DND-41 (cell line): ENCODE results near the gene TWF2.

Experiments
- ATAC-seq: fragments of 200-7000 bp; cut with Tn5 transposase; 3 replicates; pipeline ENCODE4 v1.9.1; 2021; ENCODE audit warnings: low read depth; ENCODE audit not compliant: insufficient read depth
- DNase-seq: peaks from one replicate; pipeline ENCODE4 v3.0.0-alpha.2; 2020
- H2AFZ ChIP-seq: 2 replicates; pipeline ENCODE4 v1.6.0; 2012; ENCODE audit warnings: low read depth, low read length
- H3K27ac ChIP-seq: 2 replicates; pipeline ENCODE4 v1.5.1; 2012; ENCODE audit warnings: low read length, inconsistent platforms
- H3K27me3 ChIP-seq: fragments of 200-600 bp; sonication (generic); 2 replicates; pipeline ENCODE4 v1.6.0; 2012; ENCODE audit warnings: low read length, mild to moderate bottlenecking, inconsistent platforms; ENCODE audit not compliant: insufficient read depth, poor library complexity
- H3K36me3 ChIP-seq: 2 replicates; pipeline ENCODE4 v1.5.1; 2012; ENCODE audit warnings: low read length, inconsistent platforms; ENCODE audit not compliant: insufficient read depth
- H3K4me1 ChIP-seq: 2 replicates; pipeline ENCODE4 v1.5.1; 2012; ENCODE audit warnings: mild to moderate bottlenecking, low read length; ENCODE audit not compliant: insufficient read depth
- H3K4me2 ChIP-seq: 2 replicates; pipeline ENCODE4 v1.6.0; 2012; ENCODE audit warnings: mild to moderate bottlenecking, moderate library complexity, low read length, inconsistent platforms; ENCODE audit not compliant: insufficient read depth
- H3K4me3 ChIP-seq, 2 experiments: fragments of 200-600 bp in 1 of 2; shearing (Covaris generic) in 1 of 2; 2 replicates each; pipeline ENCODE4 v1.5.1; 2012 to 2016; ENCODE audit warnings: inconsistent platforms in 2 of 2, low read length in 2 of 2, mild to moderate bottlenecking in 2 of 2, low read depth in 1 of 2, moderate library complexity in 1 of 2
- H3K79me2 ChIP-seq: 2 replicates; pipeline ENCODE4 v1.6.0; 2012; ENCODE audit warnings: low read length, inconsistent platforms; ENCODE audit not compliant: insufficient read depth
- H3K9ac ChIP-seq: 2 replicates; pipeline ENCODE4 v1.6.0; 2012; ENCODE audit warnings: low read depth, mild to moderate bottlenecking, inconsistent platforms, low read length, moderate library complexity
- H3K9me3 ChIP-seq: 2 replicates; pipeline ENCODE4 v1.5.1; 2012; ENCODE audit warnings: low read length, moderate library complexity, mild to moderate bottlenecking, inconsistent platforms; ENCODE audit not compliant: insufficient read depth, severe bottlenecking
- H4K20me1 ChIP-seq: 2 replicates; pipeline ENCODE4 v1.6.0; 2012; ENCODE audit warnings: low read length; ENCODE audit not compliant: insufficient read depth
- EZH2 ChIP-seq: IDR thresholded peaks from 3 replicates; pipeline ENCODE4 v1.6.1; 2012; ENCODE audit warnings: borderline replicate concordance, low read depth, mild to moderate bottlenecking, moderate library complexity, low read length, inconsistent platforms; ENCODE audit not compliant: severe bottlenecking
- TF ChIP-seq, protein P1 (sequence below): IDR thresholded peaks from 2 replicates; pipeline ENCODE4 v1.5.1; 2012; ENCODE audit warnings: borderline replicate concordance, low read length, moderate library complexity, mild to moderate bottlenecking; ENCODE audit not compliant: poor library complexity, severe bottlenecking; ENCODE audit errors: extremely low read depth

TWF2 gene

DNA sequence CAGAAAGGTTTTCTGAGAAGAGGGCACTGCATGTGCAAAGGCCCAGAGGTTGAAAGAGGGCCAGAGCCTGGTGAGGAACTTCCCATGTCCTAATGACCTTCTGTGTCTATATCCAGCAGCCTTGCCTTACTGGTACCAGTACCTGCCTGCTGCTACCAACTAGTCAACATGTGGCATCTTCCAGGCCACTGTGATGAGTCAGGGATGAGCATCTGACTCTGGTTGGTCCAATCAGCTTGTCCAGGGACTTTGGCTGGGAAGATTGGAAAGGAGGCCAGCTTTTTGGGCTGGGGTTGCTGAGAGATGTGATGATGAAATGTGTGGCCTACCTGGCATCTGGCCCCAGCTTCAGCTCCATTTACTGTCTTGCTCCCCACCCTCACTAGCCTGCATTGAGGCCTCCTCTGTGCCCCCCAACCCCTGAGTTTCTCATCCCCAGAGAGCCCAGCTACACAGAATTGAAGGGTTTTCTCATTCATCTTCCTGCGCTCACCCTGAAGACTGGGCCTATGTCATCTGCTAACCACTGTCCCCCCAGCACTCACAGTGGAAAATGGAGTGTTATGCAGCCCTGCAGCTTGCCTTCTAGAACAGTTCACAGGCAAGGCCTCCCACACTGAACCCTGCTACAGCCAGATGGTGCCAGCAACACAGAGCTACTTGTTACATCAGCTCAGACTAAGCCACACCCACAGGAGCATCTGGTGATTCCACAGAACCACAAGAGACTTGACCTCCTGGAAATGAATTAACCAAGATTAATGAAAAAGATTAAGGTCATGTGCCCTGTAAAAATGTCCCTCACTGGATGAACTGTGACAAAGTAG is 1.3 kb upstream of the TWF2 start:
- no peak overlapping the region for H2AFZ ChIP-seq
- no peak for TF ChIP-seq EZH2
- TF ChIP-seq, protein P1, sequence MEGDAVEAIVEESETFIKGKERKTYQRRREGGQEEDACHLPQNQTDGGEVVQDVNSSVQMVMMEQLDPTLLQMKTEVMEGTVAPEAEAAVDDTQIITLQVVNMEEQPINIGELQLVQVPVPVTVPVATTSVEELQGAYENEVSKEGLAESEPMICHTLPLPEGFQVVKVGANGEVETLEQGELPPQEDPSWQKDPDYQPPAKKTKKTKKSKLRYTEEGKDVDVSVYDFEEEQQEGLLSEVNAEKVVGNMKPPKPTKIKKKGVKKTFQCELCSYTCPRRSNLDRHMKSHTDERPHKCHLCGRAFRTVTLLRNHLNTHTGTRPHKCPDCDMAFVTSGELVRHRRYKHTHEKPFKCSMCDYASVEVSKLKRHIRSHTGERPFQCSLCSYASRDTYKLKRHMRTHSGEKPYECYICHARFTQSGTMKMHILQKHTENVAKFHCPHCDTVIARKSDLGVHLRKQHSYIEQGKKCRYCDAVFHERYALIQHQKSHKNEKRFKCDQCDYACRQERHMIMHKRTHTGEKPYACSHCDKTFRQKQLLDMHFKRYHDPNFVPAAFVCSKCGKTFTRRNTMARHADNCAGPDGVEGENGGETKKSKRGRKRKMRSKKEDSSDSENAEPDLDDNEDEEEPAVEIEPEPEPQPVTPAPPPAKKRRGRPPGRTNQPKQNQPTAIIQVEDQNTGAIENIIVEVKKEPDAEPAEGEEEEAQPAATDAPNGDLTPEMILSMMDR = peak; percentile 37
- peak; percentile 58 for ATAC-seq
- H3K27me3 ChIP-seq = no peaks in the 10 kb centered on the region
- peaks cover 46% of the 10 kb centered on the region for H3K79me2 ChIP-seq
- H3K27ac ChIP-seq = peak overlapping the region; percentile 86
- peaks cover 6% of the 10 kb centered on the region for H3K36me3 ChIP-seq
- H3K9ac ChIP-seq = peak overlapping the region; percentile 85
- peaks cover 16% of the 10 kb centered on the region for H4K20me1 ChIP-seq
- DNase-seq = peak; percentile 82
- H3K4me2 ChIP-seq = peak overlapping the region; percentile 91
- peak overlapping the region; percentile 72 to 91; a peak in 3 of 4 replicates for H3K4me3 ChIP-seq
- H3K4me1 ChIP-seq = peaks cover 58% of the 10 kb centered on the region
- H3K9me3 ChIP-seq = no peaks in the 10 kb centered on the region

DNA sequence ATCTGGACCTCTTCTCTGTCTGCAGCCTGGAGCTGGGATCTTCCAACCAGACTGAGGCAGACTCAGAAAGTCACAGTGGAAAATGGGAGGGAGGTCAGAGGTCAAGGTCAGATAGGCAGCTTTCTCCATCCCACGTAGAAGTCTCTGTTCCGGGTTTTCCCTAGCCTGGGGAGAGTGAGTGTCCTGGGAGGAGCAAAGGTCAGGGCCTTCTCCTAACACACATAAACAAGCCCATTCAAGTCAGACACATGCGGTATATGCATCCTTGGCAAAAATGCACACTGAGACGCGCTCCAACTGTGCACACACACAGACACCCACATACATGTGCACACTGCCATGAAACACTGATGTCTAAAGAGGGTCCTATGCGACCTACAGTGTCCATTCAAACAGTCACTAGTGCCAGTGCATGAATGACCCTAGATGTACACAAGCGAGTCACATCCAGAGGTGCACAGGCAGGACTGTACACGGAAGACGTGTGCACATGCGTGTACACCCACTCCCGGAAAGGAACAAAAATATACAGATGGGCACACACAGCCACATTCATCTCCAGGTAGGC is 681 bp downstream of the TWF2 start:
- Histone ChIP-seq H3K4me2 (peak overlapping the region; percentile 91), H3K27ac (peak overlapping the region; percentile 86), H4K20me1 (peaks cover 28% of the 10 kb centered on the region), H2AFZ (peak overlapping the region; percentile 91), H3K9ac (peak overlapping the region; percentile 85), H3K9me3 (no peaks in the 10 kb centered on the region), H3K79me2 (peaks cover 60% of the 10 kb centered on the region), H3K4me3 (peak overlapping the region; percentile 72 to 91), H3K4me1 (peaks cover 49% of the 10 kb centered on the region), H3K36me3 (peaks cover 22% of the 10 kb centered on the region), H3K27me3 (no peaks in the 10 kb centered on the region)
- TF ChIP-seq, protein P1 = no peak
- no peak for TF ChIP-seq EZH2
- no peak for ATAC-seq
- no peak for DNase-seq

DNA sequence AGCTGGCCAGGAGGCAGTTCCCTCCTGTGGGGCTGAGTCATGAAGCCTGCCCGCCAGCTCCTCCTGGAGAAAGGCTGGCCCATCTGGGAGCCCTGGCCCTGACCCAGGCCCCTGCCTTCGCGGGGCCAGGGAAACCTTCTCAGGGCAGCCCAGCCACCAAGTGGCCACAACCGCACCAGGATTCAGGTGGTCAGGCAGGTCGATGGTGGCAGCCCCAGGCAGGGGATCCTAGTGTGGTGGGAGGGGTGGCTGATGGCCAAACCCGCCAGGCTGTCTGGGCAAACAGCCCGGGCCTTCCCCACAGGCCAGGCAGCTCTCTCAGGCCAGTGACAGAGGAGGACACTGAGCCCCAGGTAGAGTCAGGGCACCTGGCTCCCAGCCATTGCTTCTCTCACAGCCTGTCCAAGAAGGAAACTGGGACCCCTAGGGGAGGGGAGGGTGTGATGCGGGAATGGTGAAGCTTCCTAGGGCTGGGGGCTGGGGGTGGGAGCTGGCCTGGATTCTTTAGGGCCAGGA is 1.2 kb downstream of the TWF2 start:
- no peak for ATAC-seq
- peak overlapping the region; percentile 72 to 91; a peak in 3 of 4 replicates for H3K4me3 ChIP-seq
- H3K79me2 ChIP-seq = peaks cover 64% of the 10 kb centered on the region
- no peak for TF ChIP-seq EZH2
- TF ChIP-seq, protein P1 = no peak
- H2AFZ ChIP-seq = no peak overlapping the region
- H3K4me2 ChIP-seq = peak overlapping the region; percentile 91
- no peaks in the 10 kb centered on the region for H3K27me3 ChIP-seq
- peaks cover 33% of the 10 kb centered on the region for H4K20me1 ChIP-seq
- peaks cover 54% of the 10 kb centered on the region for H3K4me1 ChIP-seq
- no peak for DNase-seq
- peaks cover 25% of the 10 kb centered on the region for H3K36me3 ChIP-seq
- no peaks in the 10 kb centered on the region for H3K9me3 ChIP-seq
- H3K27ac ChIP-seq = peak overlapping the region; percentile 86
- peak overlapping the region; percentile 85 for H3K9ac ChIP-seq
